ENCODE data around the gene CYP11A1.

The CYP11A1 gene

DNA sequence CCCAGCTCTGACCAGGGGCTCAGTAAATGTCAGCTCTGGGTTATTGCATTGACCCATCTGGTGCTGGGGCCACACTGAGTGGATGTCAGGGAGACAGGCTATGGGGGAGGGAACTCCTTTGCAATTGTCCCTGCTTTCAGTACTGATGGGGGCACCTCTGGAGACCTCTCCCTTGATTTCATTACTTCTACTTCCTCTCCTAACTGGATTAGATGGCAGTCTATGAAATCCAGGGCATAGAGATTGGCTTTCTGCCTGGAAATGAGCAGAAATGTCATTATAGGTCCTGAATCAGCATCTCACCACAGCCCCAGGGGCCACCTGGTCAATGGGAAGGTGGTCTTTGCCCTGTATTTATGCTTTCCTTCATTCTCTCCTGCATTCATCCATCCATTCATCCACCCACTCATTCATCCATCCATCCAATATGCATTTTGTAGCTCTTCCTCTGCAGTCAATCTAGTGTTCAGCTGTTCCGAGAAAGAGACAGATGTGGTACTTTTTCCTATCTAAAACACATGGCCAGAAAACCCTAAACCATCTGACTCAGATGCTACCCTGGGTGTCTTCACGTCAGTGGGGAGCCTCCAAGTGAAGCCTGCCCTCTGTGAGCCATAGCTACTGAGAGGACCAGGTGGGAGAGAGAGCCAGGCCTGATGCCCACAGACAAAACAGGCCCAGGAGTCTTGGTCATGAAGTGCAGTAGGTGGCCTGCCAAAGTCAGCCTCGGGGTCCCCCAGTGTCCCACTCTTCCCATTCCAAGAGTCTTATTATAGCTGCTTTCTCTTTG is 74.2 kb downstream of the CYP11A1 start:
- no peak for DNase-seq

DNA sequence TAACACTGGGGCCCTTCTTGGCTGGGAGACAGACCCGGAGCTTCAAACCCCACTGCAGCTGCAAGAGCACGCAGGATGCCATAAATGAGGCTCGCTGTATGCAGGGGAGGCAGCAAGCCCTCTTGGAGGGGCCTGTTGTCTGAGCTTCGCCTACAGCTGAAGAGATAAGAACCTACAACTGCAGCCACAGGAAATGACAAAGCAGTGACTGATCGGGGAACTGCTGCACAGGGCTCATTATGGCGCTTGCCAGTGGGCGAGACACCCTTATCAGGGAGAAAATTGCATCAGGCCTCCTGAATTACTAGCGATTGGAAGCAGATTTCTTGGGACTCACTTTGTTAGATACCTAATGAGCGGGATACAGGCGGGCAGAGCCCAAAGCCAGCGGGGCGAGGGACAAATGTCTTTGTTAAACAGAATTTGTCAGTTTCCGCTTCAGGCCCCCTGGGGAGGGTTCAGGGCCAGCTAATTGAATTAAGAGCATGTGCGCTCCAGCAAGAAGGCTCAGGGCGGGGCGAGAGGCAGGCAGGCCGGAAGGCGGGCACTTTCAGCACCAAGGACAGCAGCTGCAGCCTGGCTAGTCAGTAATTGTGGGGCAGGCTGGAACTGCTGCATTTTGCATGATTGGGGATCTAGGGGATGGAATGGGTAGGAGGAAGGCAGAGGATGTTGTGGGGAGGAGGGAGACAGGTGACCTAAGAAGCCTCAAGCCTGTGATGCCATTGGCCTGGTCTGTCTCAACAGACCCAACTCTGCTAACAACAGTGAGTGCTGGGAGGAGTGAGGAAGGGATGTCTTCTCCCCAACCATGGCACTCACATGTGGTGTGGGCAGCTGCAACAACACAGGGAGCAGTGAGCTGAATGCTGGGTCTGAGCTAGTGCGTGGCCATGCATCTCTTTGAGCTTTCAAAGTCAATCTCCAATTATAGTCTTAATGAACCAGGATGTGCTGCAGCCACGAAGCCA is 76.1 kb downstream of the CYP11A1 start:
- no peak for DNase-seq

DNA sequence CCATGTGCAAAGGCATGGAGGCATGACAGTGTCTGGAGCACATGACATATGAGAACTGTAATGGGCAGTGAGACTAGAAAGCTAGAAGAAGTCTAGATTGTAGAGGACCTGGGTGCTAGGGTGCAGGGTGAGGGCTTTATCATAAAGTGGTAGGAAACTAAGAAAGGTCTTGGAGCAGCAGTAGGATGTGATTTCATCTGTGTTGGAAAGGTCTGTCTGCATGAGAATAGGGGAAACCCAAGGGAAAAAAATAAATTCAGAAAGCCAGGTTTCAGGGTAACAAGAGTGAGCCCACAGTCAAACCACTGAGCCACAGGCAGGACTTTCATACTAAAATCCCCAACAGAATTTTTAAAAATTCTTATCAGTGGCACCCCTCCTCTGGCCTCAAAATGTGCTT is 76.8 kb downstream of the CYP11A1 start:
- DNase-seq, result no peak

DNA sequence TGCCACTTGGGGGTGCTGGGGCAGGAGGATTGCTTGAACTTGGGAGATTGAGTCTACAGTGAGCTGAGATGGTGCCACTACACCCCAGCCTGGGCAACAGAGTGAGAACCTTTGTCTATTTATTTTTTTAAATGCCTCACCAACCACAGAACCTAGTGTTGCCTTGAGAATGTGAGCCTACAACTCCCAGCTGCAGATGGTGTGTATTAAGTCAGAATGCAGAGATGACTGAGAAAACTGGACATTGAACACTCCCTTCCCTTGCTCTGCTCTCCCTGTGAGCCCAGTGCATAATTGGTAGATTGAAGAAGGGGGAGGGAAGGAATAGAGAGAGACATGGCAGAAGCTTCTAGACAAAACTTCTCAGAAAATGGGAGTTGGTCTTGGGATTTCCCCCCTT is 77.8 kb downstream of the CYP11A1 start:
- no peak for DNase-seq
